ENCODE results near the gene MVD.
"Not testable (repeated sequence)": the region's sequence is repeated elsewhere in the genome, so short reads cannot be mapped to it uniquely, and the experiment has no call there.

The MVD gene

DNA sequence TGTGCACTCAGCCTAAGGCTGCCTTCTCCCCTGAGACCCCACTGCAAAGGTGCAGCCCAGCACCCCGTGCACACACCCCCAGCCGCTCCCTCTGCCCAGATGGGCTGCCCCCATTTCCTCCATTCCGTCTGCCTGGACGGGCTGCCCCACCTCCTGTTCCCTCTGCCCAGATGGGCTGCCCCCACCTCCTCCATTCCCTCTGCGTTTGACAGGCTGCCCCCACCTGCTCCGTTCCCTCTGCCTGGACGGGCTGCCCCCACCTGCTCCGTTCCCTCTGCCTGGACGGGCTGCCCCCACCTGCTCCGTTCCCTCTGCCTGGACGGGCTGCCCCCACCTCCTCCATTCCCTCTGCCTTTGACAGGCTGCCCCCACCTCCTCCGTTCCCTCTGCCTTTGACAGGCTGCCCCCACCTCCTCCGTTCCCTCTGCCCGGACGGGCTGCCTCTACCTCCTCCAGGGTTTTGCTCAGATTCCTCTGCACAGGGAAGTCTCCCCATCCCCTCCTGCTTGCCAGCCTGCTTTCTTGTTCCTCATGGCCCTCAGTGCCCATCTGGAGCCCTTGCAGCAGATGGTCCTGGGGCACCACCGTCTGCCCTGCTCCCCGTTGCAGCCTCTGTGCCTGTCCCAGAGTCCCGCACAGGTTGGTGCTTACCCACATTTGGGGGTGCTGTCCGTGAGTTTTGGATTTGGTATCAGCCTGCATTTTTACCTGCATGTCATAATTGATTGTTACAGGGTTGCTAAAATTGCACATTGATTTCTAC lies 47.9 kb downstream of the MVD start:
- H3K4me3 ChIP-seq (ENCODE audit: low read depth, low read length): no peak overlapping the region
- TF ChIP-seq, protein P1, sequence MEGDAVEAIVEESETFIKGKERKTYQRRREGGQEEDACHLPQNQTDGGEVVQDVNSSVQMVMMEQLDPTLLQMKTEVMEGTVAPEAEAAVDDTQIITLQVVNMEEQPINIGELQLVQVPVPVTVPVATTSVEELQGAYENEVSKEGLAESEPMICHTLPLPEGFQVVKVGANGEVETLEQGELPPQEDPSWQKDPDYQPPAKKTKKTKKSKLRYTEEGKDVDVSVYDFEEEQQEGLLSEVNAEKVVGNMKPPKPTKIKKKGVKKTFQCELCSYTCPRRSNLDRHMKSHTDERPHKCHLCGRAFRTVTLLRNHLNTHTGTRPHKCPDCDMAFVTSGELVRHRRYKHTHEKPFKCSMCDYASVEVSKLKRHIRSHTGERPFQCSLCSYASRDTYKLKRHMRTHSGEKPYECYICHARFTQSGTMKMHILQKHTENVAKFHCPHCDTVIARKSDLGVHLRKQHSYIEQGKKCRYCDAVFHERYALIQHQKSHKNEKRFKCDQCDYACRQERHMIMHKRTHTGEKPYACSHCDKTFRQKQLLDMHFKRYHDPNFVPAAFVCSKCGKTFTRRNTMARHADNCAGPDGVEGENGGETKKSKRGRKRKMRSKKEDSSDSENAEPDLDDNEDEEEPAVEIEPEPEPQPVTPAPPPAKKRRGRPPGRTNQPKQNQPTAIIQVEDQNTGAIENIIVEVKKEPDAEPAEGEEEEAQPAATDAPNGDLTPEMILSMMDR (IDR thresholded peaks at IDR 0.05; ENCODE audit: low read depth, low read length): no peak

DNA sequence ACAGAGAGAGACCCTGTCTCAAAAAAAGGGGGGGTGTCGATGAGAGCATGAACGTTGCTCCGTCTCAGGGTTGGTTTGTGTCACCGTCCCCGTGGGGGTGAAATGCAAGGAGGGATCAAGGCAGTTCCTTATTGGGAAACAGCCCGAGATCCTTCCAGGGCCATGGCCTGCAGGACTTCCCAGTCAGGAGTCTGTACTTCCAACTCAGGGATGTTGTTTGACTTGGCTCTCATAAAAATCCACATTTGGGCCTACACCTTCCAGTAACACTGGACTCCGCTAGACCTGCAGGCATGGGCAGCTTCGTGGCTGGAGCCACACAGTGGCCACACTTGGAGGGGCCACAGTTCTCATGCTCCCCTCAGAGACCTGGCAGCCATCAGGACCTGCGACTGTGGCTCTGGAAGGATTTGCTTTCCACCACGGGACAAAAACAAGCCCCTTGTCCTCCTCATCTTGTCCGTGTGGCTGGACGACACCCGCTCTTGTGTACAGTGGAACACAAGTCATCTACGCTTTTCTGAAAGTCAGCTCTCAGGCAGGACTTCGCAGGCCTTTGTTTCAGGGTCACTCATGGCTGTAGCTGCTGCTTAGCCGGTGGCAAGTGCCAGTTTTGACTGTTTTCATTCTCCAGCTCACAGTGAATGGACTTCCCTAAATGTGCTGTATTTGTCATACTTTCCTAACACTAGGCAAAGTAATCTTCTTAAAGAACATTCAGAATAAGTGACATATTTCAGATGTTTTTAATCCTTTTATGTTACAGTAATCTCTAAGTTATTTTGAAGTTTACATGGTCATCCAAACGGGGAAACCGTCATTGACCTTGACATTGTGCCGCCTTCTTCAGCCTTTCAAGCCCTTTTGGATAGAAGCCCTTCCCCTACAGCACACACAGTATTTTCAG lies 48.7 kb downstream of the MVD start:
- TF ChIP-seq, protein P1 (IDR thresholded peaks at IDR 0.05; ENCODE audit: low read depth, low read length): no peak
- no peak overlapping the region for H3K4me3 ChIP-seq (ENCODE audit: low read depth, low read length)

- TF ChIP-seq, protein P1 (IDR thresholded peaks at IDR 0.05; ENCODE audit: low read depth, low read length): no peak
- H3K4me3 ChIP-seq (ENCODE audit: low read depth, low read length): no peak overlapping the region
Measured at GRCh38 chr16:88613293-88613692, 49.6 kb downstream of the MVD start.

DNA sequence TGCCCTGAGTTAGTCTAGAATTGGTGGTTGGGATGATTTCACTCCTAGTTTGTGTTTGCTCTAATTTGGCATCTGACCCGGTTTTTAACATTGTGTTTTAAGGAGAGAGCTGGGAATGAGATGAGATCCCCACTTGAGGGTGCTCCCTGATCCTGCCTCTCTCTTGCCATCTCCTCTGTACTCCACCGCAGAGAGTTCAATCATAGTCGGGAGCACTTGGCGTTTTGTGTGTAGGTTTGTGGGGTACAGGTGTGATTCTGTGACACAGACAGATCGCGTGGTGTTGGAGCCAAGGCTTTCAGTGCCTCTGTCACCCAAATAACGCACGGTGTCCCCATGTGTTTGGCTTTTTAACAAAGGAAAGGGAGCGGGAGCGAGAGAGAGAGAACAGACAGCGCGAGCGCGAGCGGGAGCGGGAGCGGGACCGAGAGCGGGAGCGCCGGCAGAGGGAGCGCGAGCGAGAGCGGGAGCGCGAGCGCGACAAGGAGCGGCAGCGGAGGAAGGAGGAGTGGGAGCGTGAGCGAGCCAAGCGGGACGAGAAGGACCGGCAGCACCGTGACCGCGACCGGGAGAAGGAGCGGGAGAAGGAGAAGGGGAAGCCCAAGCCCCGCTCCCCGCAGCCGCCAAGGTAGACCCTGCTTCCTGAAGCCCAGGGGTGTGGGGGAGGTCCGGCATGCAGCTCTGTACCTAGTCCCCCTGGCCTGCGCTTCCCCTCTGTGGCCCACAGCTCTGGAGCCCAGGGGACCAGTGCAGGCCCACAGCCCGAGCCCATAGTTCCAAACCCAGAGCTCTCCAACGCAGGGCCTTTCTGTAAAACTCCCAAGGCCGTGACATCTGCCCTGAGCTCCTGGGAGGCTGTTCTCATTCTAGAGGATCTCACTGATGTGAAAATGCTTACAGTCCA lies 51.7 kb downstream of the MVD start:
- no peak overlapping the region for H3K4me3 ChIP-seq (ENCODE audit: low read depth, low read length)
- TF ChIP-seq, protein P1 (IDR thresholded peaks at IDR 0.05; ENCODE audit: low read depth, low read length): no peak

- no peak overlapping the region for H3K4me3 ChIP-seq (ENCODE audit: low read depth, low read length)
- TF ChIP-seq, protein P1 (IDR thresholded peaks at IDR 0.05; ENCODE audit: low read depth, low read length): no peak
Measured at GRCh38 chr16:88610080-88610479, 52.8 kb downstream of the MVD start.

- H3K4me3 ChIP-seq (ENCODE audit: low read depth, low read length): not testable (repeated sequence)
Measured at GRCh38 chr16:88609426-88609825, 53.5 kb downstream of the MVD start.

- no peak overlapping the region for H3K4me3 ChIP-seq (ENCODE audit: low read depth, low read length)
- TF ChIP-seq, protein P1 (IDR thresholded peaks at IDR 0.05; ENCODE audit: low read depth, low read length): no peak
Measured at GRCh38 chr16:88608076-88608475, 54.8 kb downstream of the MVD start.
